ENCODE data around the gene TGFBR3. TPM values are rescaled to one million over a fixed set of nuclear protein-coding genes. Genes with fewer than 3 reads are reported as not detected.

TGFBR3 gene
- total RNA-seq, 1 experiment from 2014 or later, result 14.5 TPM

DNA sequence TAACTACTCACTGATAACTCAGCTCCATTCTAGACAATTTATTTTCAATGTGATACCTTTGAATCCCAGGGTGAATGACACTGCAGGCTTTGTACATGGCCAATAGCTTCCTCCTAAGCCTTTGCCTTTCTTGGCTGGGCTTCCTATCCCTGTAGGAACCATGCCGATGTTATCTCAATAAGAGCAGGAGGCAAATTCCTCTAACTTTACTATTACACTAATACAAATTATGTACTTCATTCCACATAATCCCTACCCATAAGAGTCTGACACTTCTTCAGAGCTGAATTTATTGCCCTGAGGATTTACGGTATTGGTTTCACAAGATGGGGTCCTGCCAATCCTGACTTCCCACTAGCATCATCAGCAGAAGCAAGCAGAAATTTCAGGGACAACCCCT is 14.0 kb downstream of the TGFBR3 start:
- H3K27me3 ChIP-seq (ENCODE audit: control insufficient read depth, insufficient read depth, low read length), result no peaks in the 10 kb centered on the region
- in situ Hi-C loops (cut with HindIII; ENCODE audit: low pct_unique_long_range_greater_than_20kb, low sequenced_read_pairs) (no loop called here), intact Hi-C loops (cut with micrococcal nuclease; ENCODE audit: unreplicated experiment) (no loop called here)
- CTCF ChIA-PET, result no interaction called here
- peak overlapping the region in 1 of 2 experiments; percentile 29; a peak in 1 of 4 replicates for H3K4me3 ChIP-seq (ENCODE audit: low read depth in 2 of 2, low read length in 2 of 2)
- POLR2A ChIA-PET, result interaction anchor here (0.6 kb wide), 1 partner anchor 25 kb away, joined by 3 read pairs; no protein-coding TSS in a partner anchor
- no peaks in the 10 kb centered on the region for H3K36me3 ChIP-seq (ENCODE audit: control insufficient read depth, insufficient read depth, low read length)
- H3K27ac ChIP-seq (ENCODE audit: low read length), result peak overlapping the region; percentile 78
- DNase-seq (ENCODE audit: low read depth, low spot score), result no peak
- H3K9me3 ChIP-seq (ENCODE audit: control insufficient read depth, insufficient read depth, low read depth, low read length), result no peaks in the 10 kb centered on the region
- TF ChIP-seq, protein P1, sequence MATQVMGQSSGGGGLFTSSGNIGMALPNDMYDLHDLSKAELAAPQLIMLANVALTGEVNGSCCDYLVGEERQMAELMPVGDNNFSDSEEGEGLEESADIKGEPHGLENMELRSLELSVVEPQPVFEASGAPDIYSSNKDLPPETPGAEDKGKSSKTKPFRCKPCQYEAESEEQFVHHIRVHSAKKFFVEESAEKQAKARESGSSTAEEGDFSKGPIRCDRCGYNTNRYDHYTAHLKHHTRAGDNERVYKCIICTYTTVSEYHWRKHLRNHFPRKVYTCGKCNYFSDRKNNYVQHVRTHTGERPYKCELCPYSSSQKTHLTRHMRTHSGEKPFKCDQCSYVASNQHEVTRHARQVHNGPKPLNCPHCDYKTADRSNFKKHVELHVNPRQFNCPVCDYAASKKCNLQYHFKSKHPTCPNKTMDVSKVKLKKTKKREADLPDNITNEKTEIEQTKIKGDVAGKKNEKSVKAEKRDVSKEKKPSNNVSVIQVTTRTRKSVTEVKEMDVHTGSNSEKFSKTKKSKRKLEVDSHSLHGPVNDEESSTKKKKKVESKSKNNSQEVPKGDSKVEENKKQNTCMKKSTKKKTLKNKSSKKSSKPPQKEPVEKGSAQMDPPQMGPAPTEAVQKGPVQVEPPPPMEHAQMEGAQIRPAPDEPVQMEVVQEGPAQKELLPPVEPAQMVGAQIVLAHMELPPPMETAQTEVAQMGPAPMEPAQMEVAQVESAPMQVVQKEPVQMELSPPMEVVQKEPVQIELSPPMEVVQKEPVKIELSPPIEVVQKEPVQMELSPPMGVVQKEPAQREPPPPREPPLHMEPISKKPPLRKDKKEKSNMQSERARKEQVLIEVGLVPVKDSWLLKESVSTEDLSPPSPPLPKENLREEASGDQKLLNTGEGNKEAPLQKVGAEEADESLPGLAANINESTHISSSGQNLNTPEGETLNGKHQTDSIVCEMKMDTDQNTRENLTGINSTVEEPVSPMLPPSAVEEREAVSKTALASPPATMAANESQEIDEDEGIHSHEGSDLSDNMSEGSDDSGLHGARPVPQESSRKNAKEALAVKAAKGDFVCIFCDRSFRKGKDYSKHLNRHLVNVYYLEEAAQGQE (IDR thresholded peaks at IDR 0.05; ENCODE audit: insufficient read depth in 1 of 2, low read depth in 2 of 2, low read length in 1 of 2), result no peak
- TF ChIP-seq, protein P2, sequence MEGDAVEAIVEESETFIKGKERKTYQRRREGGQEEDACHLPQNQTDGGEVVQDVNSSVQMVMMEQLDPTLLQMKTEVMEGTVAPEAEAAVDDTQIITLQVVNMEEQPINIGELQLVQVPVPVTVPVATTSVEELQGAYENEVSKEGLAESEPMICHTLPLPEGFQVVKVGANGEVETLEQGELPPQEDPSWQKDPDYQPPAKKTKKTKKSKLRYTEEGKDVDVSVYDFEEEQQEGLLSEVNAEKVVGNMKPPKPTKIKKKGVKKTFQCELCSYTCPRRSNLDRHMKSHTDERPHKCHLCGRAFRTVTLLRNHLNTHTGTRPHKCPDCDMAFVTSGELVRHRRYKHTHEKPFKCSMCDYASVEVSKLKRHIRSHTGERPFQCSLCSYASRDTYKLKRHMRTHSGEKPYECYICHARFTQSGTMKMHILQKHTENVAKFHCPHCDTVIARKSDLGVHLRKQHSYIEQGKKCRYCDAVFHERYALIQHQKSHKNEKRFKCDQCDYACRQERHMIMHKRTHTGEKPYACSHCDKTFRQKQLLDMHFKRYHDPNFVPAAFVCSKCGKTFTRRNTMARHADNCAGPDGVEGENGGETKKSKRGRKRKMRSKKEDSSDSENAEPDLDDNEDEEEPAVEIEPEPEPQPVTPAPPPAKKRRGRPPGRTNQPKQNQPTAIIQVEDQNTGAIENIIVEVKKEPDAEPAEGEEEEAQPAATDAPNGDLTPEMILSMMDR (IDR thresholded peaks at IDR 0.05), result no peak
- TF ChIP-seq POLR2AphosphoS5 (IDR thresholded peaks at IDR 0.05; ENCODE audit: low read depth, low read length) (no peak), TCF7L2 (IDR thresholded peaks at IDR 0.05; ENCODE audit: low read depth, low read length) (no peak), SIN3A (IDR thresholded peaks at IDR 0.05; ENCODE audit: borderline replicate concordance, insufficient read depth, low read depth, low read length) (no peak)
- BruUV-seq (replicated peaks), result no TSS peak
- ATAC-seq, result peak; percentile 71; the same call in 1 of the 2 replicates
- H3K4me1 ChIP-seq (ENCODE audit: control insufficient read depth, insufficient read depth, low read length), result peaks cover 35% of the 10 kb centered on the region

DNA sequence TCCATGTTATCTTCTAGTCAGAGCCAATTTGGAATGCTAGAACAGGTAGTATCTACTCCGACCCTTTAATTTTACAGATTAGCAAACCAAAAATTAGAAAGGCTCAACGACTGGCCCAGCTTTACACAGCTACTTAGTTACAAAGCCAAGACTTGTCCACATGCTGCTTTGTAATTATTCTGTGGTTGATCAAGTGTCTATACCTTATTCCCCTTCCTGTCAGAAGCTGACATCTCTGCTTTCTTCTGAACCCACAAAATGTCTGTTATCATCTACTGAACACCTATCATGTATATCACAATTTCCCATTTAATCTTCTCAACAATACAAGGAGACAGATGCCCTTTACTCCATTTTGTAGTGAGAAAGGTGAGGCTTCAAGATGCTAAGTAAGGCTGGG is 15.6 kb downstream of the TGFBR3 start:
- POLR2A ChIA-PET, result interaction anchor here (0.5 to 0.6 kb wide), 2 partner anchors 706 to 903 kb away, joined by 5 to 8 read pairs; no protein-coding TSS in a partner anchor
- Histone ChIP-seq H3K4me1 (ENCODE audit: control insufficient read depth, insufficient read depth, low read length) (peaks cover 25% of the 10 kb centered on the region), H3K9me3 (ENCODE audit: control insufficient read depth, insufficient read depth, low read depth, low read length) (no peaks in the 10 kb centered on the region), H3K27ac (ENCODE audit: low read length) (peak overlapping the region; percentile 14; the same call in 1 of the 2 replicates), H3K36me3 (ENCODE audit: control insufficient read depth, insufficient read depth, low read length) (no peaks in the 10 kb centered on the region), H3K27me3 (ENCODE audit: control insufficient read depth, insufficient read depth, low read length) (no peaks in the 10 kb centered on the region), H3K4me3 (ENCODE audit: low read depth in 2 of 2, low read length in 2 of 2) (no peak overlapping the region)
- TF ChIP-seq, protein P1 (IDR thresholded peaks at IDR 0.05; ENCODE audit: insufficient read depth in 1 of 2, low read depth in 2 of 2, low read length in 1 of 2), result no peak
- no peak for TF ChIP-seq POLR2AphosphoS5 (IDR thresholded peaks at IDR 0.05; ENCODE audit: low read depth, low read length)
- no peak for TF ChIP-seq TCF7L2 (IDR thresholded peaks at IDR 0.05; ENCODE audit: low read depth, low read length)
- TF ChIP-seq, protein P2 (IDR thresholded peaks at IDR 0.05), result no peak
- TF ChIP-seq SIN3A (IDR thresholded peaks at IDR 0.05; ENCODE audit: borderline replicate concordance, insufficient read depth, low read depth, low read length), result no peak
- in situ Hi-C loops (cut with HindIII; ENCODE audit: low pct_unique_long_range_greater_than_20kb, low sequenced_read_pairs), result no loop called here
- DNase-seq (ENCODE audit: low read depth, low spot score) (no peak), ATAC-seq (no peak)
- intact Hi-C loops (cut with micrococcal nuclease; ENCODE audit: unreplicated experiment), result no loop called here
- CTCF ChIA-PET, result no interaction called here
- no TSS peak for BruUV-seq (replicated peaks)

Measured in Panc1 (cell line).